HL-60/S4 treated with retinoic acid at 250 ng/mL for 4 days and 3 days (cell line): ENCODE measurements around the gene HECW1.

Experiments
- in situ Hi-C: fragments of 300-500 bp; cut with MboI; formaldehyde crosslinking; loops from 2 replicates; pipeline ENCODE4 v1.7.0; 2022; ENCODE audit warnings: low sequenced_read_pairs

Gene HECW1

DNA sequence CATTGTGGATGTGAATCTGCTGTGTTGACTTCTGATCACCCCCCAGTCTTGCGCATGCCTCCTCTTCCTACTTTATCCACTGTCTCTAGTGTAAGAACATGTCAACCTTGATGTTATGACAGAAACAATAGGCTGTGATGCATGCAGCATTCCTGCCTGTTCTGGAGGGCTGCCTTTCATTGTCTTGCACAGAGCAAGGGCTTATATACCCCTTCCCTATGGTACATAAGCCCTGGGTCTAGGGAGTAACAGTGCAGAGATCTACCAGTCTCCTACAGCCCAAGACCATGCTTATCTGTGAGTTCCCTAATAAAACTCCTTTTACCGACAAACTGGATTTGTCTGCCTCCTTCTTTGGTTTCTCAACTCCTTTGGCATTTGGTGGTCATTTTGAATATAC is 293.5 kb downstream of the HECW1 start:
- in situ Hi-C loops, result no loop called here

DNA sequence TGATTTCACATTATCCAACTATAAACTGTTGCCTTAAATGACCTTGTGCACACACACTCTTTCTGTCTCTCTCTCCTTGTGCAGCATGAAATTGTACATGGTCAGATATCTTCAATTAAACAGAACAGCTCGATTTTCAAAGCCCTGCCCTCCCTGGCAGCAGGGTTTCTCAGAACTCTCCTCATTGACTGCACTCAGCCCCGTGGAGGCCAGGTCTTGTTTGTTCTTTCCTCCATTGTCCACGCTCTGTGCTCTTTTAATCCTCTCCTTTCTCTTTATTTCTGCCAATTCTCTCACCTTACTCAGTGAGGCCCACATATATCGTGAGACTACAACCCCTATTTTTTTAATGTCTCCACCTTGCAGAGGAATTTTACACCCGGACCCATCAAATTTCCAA is 294.5 kb downstream of the HECW1 start:
- in situ Hi-C loops, result no loop called here

DNA sequence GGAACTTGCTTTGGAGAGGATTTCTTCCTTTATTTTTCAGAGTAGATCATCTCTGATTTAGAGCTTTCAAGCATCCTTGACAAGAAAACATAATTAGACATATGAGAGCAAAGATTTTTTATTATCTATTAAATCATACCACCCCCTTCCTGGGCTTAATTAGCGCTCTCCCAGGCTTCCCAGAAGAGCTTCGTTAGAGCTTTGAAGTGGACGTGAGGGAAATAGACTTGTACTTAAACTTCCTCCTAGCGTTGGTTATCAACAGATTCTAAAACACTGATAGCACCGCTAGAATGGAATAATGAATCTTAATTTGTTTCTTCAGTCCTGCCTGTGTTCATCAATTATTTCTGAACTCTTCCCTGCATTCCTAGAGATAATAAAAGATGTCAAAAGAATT is 296.5 kb downstream of the HECW1 start:
- in situ Hi-C loops, result no loop called here

DNA sequence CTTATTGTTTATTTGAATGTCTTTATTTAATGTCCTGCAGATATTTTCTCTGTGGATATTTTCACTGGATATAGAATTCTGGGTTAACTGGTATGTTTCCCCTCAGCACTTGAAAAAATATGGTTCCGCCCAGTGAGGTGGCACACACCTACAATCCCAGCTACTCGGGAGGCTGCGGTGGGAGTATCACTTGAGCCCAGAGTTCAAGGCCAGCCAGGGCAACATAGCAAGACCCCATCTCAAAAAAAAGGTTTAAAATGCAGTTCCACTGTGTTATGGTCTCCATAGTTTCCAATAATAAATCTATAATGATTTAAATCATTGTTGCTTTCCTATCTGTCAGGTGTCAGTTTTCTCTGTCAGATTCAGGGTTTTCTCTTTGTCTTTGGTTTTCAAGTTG is 305.0 kb downstream of the HECW1 start:
- in situ Hi-C loops, result no loop called here

DNA sequence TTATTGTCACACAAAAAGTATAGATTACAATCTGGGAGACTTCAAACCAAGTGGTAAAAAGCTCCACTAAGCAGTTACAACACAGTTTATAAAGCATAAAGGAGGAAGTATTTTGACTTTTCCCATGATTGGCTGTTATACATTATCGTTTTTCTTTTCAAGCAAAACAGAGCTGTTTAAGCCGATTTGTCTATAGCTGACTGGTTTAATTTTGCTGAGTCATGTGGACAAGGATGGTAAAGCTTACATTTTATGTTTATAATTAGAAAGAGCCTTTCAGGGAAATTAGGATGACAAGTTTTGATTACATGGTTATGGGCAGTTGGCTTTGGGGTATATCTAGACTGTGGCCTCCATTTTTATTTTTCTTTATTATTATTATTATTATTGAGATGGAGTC is 318.0 kb downstream of the HECW1 start:
- in situ Hi-C loops, result no loop called here

DNA sequence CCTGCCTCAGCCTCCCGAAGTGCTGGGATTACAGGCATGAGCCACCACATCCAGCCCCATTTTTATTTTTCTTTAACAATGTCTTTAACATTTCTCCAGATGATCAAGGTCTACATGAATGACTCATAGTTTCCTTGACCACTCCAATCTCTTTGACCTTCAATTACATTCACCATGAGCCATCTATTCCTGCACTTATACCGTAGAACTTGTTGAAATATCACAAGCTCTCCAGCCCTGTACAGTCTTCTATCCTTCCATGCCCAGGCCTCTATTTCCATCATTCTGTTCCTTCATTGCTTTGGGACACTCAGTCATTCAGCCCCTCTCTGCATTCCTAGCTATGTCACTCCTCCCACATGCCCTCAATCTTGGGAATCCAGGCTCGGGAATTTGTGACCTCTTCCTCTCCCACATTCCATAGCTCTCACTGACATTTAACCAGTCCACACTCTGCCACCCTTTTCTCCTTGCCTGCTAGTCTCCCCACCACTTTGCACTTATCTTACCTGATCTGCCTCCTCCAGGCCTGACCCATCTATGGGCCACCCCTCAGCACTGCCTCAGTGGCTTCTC is 318.7 kb downstream of the HECW1 start:
- in situ Hi-C loops, result no loop called here

DNA sequence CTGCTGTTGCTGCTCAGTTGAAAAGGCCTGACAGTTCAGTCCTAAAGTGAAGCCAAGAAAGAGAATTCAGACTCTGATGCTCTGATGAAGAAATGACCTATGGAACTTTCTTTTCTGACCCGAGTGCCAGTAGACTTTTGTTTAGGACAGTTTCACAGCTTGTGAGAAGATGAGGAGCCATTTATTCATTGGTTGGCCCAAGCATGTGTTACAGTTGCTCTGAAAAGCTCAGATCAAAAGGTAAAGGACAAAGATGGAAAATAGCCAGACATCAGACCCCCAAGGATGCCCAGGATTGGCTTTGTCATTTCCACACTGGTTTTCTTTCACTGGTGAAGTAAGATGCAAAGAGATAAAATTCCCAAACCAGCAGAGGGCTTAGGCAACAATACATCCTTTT is 321.2 kb downstream of the HECW1 start:
- in situ Hi-C loops, result no loop called here

DNA sequence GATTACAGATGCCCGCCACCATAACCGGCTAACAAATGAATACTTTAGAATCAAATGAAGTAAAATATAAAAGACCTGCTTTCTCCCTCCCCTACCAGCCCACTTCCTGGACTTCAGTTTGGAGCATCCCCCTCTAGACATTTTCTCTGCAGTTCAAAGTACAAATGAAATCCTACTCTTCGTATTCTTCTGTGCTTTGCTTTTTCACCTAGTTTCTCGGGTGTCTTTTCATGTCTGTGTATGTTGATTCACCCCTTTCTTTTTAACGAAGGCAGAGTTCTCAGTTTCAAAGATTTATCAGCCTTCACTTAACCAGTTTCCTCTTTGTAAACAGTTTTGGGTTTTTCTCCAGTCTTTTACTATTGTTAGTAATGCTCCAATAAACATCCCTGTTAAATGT is 324.6 kb downstream of the HECW1 start:
- in situ Hi-C loops, result no loop called here

DNA sequence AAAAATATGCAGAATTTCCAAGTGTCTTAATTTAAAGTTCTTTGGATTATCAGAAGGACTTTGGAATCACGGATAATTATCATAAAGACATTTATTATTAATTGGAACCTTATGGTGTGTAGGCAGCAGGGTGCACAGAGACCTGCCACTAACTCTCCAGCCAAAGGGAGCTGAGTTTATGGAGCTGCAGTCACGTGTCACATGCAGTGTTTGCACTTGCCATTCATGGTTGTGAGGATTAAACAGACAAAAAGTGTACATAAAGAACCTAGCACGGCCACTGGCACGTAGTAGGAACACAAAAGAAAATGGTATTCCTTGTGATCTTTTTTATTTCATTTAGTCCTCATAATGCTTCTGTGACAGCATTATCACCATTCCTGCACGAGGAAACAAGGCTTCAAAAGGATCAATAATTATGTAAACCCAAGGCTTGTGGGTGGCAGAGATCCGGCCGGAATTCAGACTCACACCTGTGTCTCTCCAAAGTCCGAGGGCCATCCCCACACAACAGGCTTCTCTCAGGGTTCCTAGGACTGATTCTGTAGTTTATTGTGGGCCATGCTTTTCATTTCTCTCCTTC is 326.5 kb downstream of the HECW1 start:
- in situ Hi-C loops, result no loop called here

DNA sequence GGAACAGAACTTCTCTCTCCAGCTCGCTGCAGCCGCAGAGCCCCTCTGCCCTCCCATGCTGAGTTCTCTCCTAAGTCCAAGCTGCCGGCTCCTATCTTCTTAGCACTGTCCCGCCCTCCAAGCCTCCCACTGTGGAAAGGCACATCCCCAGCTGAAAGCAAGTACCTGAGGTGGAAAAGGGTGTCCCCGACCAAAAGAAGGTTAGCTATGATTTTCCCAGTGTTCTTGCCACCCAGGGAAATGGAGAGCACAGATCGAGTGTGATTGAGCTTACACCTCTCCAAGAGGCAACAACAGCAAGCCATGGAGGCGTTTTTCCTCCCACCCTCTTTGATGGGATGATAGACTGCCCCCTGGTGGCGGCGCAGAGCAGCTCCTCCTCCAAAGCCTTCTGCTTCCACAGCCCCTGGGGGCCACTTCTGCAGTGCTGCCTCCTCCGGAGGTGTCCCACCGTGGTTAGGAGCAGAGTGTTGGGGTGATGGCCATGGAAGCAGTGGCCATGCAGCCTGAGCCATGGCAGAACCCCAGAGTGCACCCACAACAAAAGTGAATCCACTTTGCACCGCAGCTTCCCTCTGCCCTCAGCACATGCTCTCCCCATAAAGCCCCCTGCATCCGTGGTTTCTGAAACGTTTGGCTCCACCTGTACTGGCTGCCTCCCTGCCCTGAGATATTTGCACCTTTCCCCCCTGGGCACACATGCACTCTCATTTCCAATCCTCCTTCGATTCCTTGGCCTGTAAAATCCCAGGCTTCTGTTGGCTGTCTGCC is 327.4 kb downstream of the HECW1 start:
- in situ Hi-C loops, result no loop called here

DNA sequence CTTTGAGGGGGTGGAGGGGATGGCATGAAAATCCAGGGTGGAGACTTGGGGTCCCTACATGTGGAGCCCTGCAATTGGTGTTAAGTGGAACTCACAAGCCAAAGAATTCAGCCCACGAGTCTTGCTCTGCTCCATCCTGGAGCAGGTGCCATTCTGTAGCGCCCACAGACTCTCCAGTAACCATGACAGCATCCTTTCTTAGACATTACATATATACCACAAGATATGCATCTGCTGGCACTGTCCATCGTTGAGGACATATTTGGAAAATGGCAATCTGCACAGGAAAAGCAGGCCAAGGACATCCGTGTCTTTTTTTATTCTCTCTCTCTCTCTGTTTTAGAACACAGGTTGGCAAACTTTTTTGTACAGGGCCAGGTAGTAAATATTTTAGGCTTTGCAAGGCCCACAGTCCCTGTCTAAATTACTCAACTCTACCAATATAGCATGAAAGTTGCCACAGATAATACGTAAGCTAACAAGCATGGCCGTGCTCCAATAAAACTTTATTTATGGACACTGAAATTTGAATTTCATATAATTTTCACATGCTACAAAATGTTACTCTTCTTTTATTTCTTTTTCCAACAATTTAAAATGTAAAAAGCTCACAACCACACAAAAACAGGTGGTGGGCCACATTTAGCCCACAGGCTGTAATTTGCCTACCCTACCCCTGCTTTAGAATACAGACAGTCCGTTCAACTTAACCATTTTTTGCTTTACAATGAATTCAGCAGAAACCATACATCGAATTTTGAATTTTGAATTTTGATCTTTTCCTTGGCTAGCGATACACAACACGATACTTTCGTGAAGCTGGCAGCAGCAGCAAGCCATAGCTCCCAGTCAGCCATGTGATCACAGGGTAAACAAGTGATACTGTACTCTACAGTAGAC is 329.0 kb downstream of the HECW1 start:
- in situ Hi-C loops, result no loop called here

DNA sequence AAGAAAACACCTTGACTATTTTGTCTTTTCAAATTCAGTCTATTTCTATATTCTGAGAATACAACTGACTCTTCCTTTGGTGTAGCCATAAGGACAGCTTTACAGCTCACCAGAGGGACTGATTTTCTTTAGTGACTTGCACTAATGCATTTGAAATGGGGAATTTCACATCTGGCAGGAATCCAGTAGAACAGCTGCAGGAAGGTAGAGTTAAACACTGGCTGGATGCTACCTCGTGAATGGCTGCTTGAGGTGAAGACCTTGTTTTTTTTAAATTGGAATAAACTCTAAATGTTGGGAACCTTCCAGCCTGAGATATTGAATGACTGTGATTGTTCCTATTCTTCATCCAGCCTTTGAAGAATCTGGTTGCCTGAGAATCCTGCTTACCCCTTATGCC is 330.9 kb downstream of the HECW1 start:
- in situ Hi-C loops, result no loop called here

DNA sequence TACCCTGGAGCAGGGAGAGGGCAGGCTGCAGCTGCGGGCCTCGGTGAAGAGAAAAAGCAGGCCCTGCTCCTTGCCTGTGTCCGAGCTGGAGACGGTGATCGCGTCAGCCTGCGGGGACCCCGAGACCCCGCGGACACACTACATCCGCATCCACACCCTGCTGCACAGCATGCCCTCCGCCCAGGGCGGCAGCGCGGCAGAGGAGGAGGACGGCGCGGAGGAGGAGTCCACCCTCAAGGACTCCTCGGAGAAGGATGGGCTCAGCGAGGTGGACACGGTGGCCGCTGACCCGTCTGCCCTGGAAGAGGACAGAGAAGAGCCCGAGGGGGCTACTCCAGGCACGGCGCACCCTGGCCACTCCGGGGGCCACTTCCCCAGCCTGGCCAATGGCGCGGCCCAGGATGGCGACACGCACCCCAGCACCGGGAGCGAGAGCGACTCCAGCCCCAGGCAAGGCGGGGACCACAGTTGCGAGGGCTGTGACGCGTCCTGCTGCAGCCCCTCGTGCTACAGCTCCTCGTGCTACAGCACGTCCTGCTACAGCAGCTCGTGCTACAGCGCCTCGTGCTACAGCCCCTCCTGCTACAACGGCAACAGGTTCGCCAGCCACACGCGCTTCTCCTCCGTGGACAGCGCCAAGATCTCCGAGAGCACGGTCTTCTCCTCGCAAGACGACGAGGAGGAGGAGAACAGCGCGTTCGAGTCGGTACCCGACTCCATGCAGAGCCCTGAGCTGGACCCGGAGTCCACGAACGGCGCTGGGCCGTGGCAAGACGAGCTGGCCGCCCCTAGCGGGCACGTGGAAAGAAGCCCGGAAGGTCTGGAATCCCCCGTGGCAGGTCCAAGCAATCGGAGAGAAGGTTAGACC is 332.5 kb downstream of the HECW1 start:
- in situ Hi-C loops, result no loop called here

DNA sequence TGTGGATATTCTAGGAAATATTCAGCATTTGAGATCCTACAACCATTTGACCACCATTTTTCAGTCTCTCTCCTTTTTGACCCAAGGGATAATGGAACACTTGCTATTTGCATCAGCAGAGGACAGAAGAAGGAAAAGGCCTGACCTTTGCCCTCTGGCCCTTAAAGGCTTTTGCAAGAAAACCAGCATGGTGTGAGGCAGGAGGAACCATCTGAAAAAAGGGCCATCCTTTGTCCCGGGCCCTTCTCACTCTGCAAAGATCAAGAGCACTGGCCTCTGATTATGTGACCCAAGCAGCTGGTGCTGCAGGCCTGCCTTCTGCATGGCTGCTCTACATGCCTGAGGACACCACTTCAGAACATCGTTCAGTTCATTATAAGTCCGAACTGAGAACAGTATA is 337.1 kb downstream of the HECW1 start:
- in situ Hi-C loops, result no loop called here

DNA sequence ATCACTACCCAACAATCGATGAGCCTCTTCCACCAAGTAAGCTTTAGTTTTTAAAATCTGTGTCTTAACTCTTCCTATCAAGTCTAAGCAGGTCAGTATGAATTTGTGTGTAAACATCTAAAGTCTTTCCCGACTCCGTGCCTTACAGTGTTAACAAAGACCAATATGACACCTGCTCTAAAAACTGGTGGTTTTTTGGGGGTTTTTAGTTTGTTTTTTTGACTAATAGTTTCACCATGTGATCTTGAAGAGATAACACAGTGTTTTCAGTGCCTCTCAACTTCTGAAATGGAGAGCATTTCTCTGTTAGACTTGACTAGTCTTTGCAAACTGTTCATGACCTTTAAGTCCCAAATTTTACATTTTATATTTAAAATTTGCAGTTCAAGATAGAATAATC is 338.4 kb downstream of the HECW1 start:
- in situ Hi-C loops, result no loop called here

DNA sequence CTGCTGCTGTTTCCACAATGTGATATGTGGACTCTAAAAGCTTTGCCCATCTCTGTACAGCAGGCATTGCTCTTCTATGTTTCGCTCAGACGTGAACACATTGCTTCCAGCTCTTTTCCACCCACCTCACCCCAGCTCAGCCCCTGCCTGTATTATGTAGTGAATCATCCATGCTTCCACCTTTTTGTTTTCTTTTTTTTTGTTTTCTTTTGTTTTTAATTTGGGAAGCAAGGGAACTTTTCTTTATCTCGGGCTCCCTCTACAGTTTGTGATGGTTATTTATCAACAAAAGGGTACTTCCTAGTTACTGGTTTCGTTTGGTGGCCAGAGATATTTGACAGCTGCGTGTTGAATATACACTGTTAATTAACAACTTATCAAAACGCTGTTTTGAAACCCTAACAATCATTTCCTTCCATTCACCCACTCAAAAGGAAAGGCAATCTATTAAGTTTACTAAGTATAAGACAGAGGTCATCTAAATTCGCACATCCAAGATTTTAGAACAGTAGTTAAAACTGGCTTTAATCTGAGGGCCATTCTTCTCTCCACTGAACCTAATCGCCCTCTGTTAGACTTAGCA is 342.6 kb downstream of the HECW1 start:
- in situ Hi-C loops, result no loop called here

DNA sequence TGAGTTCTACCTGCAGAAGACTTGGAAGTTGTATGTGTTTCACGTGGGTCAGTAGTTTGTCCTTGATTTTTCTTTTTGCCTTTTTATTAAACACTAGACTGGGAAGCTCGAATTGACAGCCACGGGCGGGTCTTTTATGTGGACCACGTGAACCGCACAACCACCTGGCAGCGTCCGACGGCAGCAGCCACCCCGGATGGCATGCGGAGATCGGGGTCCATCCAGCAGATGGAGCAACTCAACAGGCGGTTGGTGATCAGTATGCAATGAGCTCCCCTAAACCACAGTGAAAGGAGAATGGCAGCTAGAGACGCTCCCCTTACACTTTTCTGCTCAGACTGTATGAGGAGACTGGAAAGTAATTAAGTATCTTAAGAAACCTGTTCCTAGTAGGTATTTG is 343.8 kb downstream of the HECW1 start:
- in situ Hi-C loops, result no loop called here

DNA sequence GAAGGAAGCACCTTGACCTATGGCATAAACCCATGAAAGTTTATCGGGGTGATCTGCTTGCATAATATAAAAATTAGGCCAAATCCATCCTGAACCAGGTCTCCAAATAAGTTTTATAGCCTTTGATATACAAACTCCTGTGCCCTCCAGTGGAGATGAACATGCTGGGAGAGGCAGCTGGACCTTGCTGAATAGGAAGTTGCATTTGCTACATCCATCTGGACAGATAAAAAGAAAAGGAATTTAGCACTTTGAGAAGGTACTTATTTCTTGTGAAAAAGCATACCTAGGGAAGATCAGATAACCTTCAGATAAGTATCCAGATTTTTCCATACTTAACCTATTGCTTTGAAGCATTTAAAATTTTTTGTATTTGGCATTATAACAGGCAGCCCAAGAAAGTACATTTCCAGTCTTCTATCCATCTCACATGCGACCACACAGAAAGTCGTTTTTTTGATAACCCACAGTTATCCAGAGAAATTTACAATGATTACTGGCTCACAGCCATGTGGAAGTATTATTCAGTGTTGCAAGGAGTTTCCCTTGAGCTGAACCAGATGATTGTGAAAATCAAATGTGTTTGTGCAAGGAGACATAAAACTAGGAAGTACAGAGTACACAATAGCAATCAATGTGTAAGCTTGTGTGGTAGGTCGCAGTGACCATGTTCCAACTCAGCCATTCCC is 346.0 kb downstream of the HECW1 start:
- in situ Hi-C loops, result no loop called here

DNA sequence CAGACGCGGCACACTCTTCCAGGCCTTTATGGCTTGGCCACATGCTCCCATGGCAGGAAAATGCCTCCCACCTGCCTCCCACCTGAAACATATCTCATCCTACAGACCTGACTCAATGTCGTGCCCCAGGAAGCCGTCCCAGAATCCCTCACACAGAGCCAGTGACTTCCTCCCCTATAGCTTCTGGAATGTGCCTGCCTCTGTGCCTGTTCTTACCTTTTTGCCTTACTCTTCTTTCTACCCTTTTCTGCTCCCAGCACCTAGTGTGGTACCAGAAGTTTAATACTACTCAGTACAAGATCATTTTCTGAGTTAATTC is 346.5 kb downstream of the HECW1 start:
- in situ Hi-C loops, result no loop called here
